ENCODE data around the gene PTPRE. TPM values are rescaled to one million over a fixed set of nuclear protein-coding genes. Genes with fewer than 3 reads are reported as not detected.

PTPRE gene
- total RNA-seq, 6 experiments from 2014 or later, result 2.3 to 9.2 (median 2.7) TPM

GRCh38 chr10:127899766-127900387 lies 7.0 kb upstream of the PTPRE start:
- no peaks in the 10 kb centered on the region for H3K4me1 ChIP-seq
- no peak overlapping the region for H3K27ac ChIP-seq
- 57% methylated on average over 3 of the region's 3 CpGs for WGBS (ENCODE audit: insufficient coverage, low coverage, low lambda C conversion rate, missing lambda C conversion rate)
- no peaks in the 10 kb centered on the region for H3K27me3 ChIP-seq
- DNase-seq, result no peak
- TF ChIP-seq POLR2A (IDR thresholded peaks at IDR 0.05), result no peak
- TF ChIP-seq CTCF (IDR thresholded peaks at IDR 0.05), result no peak
- no peaks in the 10 kb centered on the region for H3K9me3 ChIP-seq
- no peak overlapping the region for H3K4me3 ChIP-seq
- intact Hi-C loops (cut with DNase I), result loop anchor here (10.0 kb wide), 2 partner anchors 115 to 175 kb away; no protein-coding TSS in a partner anchor
- no peaks in the 10 kb centered on the region for H3K36me3 ChIP-seq
- peak in 3 of 4 donors; percentile 60 to 67 (median 63) for ATAC-seq

GRCh38 chr10:127903789-127904188 lies 3.1 kb upstream of the PTPRE start:
- no peaks in the 10 kb centered on the region for H3K9me3 ChIP-seq
- intact Hi-C loops (cut with DNase I), result loop anchor here (10.0 kb wide), 2 partner anchors 111 to 171 kb away; no protein-coding TSS in a partner anchor
- no peaks in the 10 kb centered on the region for H3K36me3 ChIP-seq
- H3K27ac ChIP-seq, result no peak overlapping the region
- H3K4me3 ChIP-seq, result no peak overlapping the region
- ATAC-seq (no peak), DNase-seq (no peak)
- no peaks in the 10 kb centered on the region for H3K27me3 ChIP-seq
- no peak for TF ChIP-seq POLR2A (IDR thresholded peaks at IDR 0.05)
- no peak for TF ChIP-seq CTCF (IDR thresholded peaks at IDR 0.05)
- 74% methylated on average over 5 of the region's 5 CpGs for WGBS (ENCODE audit: insufficient coverage, low coverage, low lambda C conversion rate, missing lambda C conversion rate)
- H3K4me1 ChIP-seq, result peaks cover 0 to 8% (median 0%) of the 10 kb centered on the region in 4 donors

DNA sequence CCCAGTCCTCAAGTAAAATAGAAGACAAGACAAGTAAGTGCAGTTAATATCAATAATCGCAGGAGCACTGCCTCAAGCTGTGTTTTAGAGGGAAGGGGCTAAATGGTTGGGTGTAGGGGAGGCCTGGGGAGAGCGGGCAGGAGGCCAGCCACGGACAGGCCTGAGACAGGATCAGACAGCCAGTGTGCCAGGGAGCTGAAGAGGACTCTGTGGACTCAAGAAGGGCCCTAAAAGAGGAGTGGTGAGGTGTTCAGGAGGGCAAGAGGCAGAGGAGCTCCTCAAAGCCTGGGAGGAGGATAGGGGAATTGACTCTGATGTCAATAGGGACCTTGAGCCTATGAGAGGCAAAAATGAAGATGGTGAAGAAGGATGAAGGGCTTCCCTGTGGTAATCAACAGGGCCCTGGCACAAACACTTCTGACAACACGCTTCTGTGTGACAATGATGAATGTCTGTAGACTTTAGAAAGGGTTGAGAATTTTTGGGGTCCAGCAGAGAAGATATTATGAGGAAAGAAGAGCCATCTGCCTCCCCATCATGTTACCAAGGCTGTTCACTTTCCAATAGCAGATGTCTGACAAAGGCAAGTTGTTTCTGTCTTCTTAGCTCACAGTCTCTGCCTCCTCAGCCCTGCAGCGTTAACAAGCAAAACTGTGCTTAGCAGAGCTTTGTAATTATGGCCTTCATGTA lies 2.4 kb upstream of the PTPRE start:
- Histone ChIP-seq H3K4me1 (peaks cover 0 to 8% (median 0%) of the 10 kb centered on the region in 4 donors), H3K9me3 (no peaks in the 10 kb centered on the region), H3K27ac (no peak overlapping the region), H3K36me3 (no peaks in the 10 kb centered on the region), H3K4me3 (no peak overlapping the region), H3K27me3 (no peaks in the 10 kb centered on the region)
- WGBS (ENCODE audit: insufficient coverage, low coverage, low lambda C conversion rate, missing lambda C conversion rate), result 69% methylated on average over 4 of the region's 5 CpGs
- DNase-seq (no peak), ATAC-seq (no peak)
- TF ChIP-seq CTCF (IDR thresholded peaks at IDR 0.05), result no peak
- TF ChIP-seq POLR2A (IDR thresholded peaks at IDR 0.05), result no peak
- intact Hi-C loops (cut with DNase I), result loop anchor here (10.0 kb wide), 2 partner anchors 110 to 170 kb away; no protein-coding TSS in a partner anchor

DNA sequence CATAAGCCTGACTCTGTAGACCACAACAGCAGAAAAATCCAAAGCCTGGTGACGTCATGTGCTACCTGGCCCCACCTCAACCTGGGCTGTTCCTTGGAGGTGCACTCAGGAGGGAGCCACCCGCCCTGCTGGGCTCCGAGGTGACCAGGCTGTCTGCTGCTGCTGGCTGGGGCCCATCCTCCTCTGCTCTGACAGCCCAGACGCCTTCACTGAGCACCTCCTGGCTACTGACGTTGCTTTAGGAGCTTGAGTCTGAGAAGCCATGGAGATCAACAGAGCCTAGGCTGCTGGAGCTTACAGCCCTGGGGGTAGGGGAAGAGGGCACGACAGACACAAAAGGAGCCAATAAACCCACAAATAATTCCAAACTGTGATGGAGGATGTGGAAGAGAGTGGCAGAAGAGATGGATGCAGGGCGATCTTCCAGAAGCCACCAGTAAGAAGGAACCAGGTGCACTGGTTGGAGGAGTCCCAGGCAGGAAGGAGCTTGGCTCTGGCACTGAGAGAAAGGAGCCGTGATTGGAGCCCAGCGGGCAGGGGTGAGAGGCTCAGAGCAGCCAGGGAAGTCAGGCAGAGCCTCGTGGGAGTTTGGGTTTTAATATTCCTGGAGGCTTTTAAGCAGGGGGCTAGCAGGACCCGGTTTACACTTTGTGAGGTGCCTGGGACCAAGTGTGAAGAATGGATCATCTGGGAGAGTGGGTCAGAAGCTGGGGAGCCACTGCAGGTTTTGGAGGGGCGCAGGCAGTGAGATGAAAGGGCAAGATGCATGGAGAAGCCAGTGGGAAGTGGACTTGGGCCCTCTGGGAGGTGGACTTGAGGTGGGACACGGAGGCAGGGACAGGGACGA lies 1.7 kb upstream of the PTPRE start:
- Histone ChIP-seq H3K9me3 (no peaks in the 10 kb centered on the region), H3K4me3 (no peak overlapping the region), H3K4me1 (peaks cover 0 to 8% (median 0%) of the 10 kb centered on the region in 4 donors), H3K27me3 (no peaks in the 10 kb centered on the region), H3K36me3 (no peaks in the 10 kb centered on the region), H3K27ac (no peak overlapping the region)
- WGBS (ENCODE audit: insufficient coverage, low coverage, low lambda C conversion rate, missing lambda C conversion rate), result 68% methylated on average over 9 of the region's 14 CpGs
- ATAC-seq (no peak), DNase-seq (no peak)
- TF ChIP-seq POLR2A (IDR thresholded peaks at IDR 0.05), result no peak
- intact Hi-C loops (cut with DNase I), result loop anchor here (5.0 to 10.0 kb wide), 3 partner anchors 107 to 170 kb away; no protein-coding TSS in a partner anchor

All from right lobe of liver (tissue), 6 donors.